Keratinocyte (primary cell): ENCODE results near the gene ALDH3B2. TPM values are rescaled to one million over a fixed set of nuclear protein-coding genes. Genes with fewer than 3 reads are reported as not detected.

Experiments used
- DNase-seq: peaks from one replicate; pipeline ENCODE4 v3.0.0-alpha.2; 2011; ENCODE audit warnings: low read depth, missing footprints, low spot score
- FAIRE-seq: peaks from 2 replicates; lab custom pipeline; 2011; peaks lifted over from hg19 to GRCh38; lab: Jason Lieb, UNC
- H2AFZ ChIP-seq: 2 replicates; pipeline ENCODE4 v1.6.0; 2012; ENCODE audit warnings: low read length, control low read depth, inconsistent platforms; ENCODE audit not compliant: control insufficient read depth
- H3K27ac ChIP-seq: 2 replicates; pipeline ENCODE4 v1.5.1; 2011; ENCODE audit warnings: low read length; ENCODE audit not compliant: control insufficient read depth, insufficient read depth
- H3K27me3 ChIP-seq: 3 replicates; pipeline ENCODE4 v1.6.0; 2011; ENCODE audit warnings: low read length; ENCODE audit not compliant: control insufficient read depth, insufficient read depth; ENCODE audit errors: extremely low read depth
- H3K36me3 ChIP-seq, 2 experiments: 2 replicates in 1 of 2; 3 replicates in 1 of 2; pipeline ENCODE4 v1.5.1; 2011; ENCODE audit warnings: low read length in 2 of 2, mild to moderate bottlenecking in 1 of 2; ENCODE audit not compliant: control insufficient read depth in 2 of 2, insufficient read depth in 2 of 2; ENCODE audit errors: extremely low read depth in 1 of 2
- H3K4me1 ChIP-seq: 3 replicates; pipeline ENCODE4 v1.5.1; 2011; ENCODE audit warnings: low read length; ENCODE audit not compliant: control insufficient read depth, insufficient read depth; ENCODE audit errors: extremely low read depth
- H3K4me2 ChIP-seq: 3 replicates; pipeline ENCODE4 v1.6.0; 2011; ENCODE audit warnings: low read depth, low read length; ENCODE audit not compliant: control insufficient read depth, insufficient read depth; ENCODE audit errors: extremely low read depth
- H3K4me3 ChIP-seq, 3 experiments: fragments of 200-600 bp in 1 of 3; sonication (generic) in 1 of 3; 2 replicates in 2 of 3; 3 replicates in 1 of 3; pipeline ENCODE4 v1.5.1; 2011 to 2016; ENCODE audit warnings: low read length in 3 of 3, mild to moderate bottlenecking in 3 of 3, control low read depth in 2 of 3, inconsistent platforms in 1 of 3, low read depth in 1 of 3, mixed read lengths in 1 of 3, mixed run types in 1 of 3, moderate library complexity in 1 of 3; ENCODE audit not compliant: control insufficient read depth in 2 of 3, insufficient read depth in 2 of 3; ENCODE audit errors: extremely low read depth in 1 of 3
- H3K79me2 ChIP-seq: 2 replicates; pipeline ENCODE4 v1.6.0; 2012; ENCODE audit warnings: low read length; ENCODE audit not compliant: control insufficient read depth, insufficient read depth
- H3K9ac ChIP-seq: 3 replicates; pipeline ENCODE4 v1.6.0; 2011; ENCODE audit warnings: low read length; ENCODE audit not compliant: control insufficient read depth, insufficient read depth; ENCODE audit errors: extremely low read depth
- H3K9me1 ChIP-seq: 3 replicates; pipeline ENCODE4 v1.6.0; 2011; ENCODE audit warnings: low read length; ENCODE audit not compliant: control insufficient read depth, insufficient read depth; ENCODE audit errors: extremely low read depth
- H3K9me3 ChIP-seq: 2 replicates; pipeline ENCODE4 v1.5.1; 2012; ENCODE audit warnings: low read depth, low read length; ENCODE audit not compliant: control insufficient read depth
- H4K20me1 ChIP-seq: 3 replicates; pipeline ENCODE4 v1.6.0; 2011; ENCODE audit warnings: low read length; ENCODE audit not compliant: control insufficient read depth, insufficient read depth; ENCODE audit errors: extremely low read depth
- CTCF ChIP-seq, 3 experiments: IDR thresholded peaks in 1 of 3; conservative IDR thresholded peaks in 1 of 3; optimal IDR thresholded peaks in 1 of 3; 2 replicates in 2 of 3; 3 replicates in 1 of 3; pipeline versions ENCODE3 to v1.5.1; 2011; ENCODE audit warnings: low read length in 3 of 3, mild to moderate bottlenecking in 3 of 3, moderate library complexity in 2 of 3, control low read depth in 1 of 3, inconsistent platforms in 1 of 3; ENCODE audit not compliant: insufficient read depth in 2 of 3; ENCODE audit errors: extremely low read depth in 1 of 3
- EZH2 ChIP-seq: IDR thresholded peaks from one replicate; pipeline ENCODE4 v1.6.1; 2012; ENCODE audit warnings: inconsistent platforms, mild to moderate bottlenecking, low read length, moderate library complexity
- dilution Hi-C: fragments of 300-500 bp; cut with MboI; formaldehyde crosslinking; loops from one replicate; pipeline ENCODE4 v1.7.0; 2020; ENCODE audit warnings: low sequenced_read_pairs; ENCODE audit not compliant: extremely low pct_ligation_motif_present
- polyA plus RNA-seq, 5 experiments: library from polyadenylated mRNA; depleted of rRNA in 3 of 5; stranded (reverse) in 3 of 5; stranded (forward) in 1 of 5; unstranded in 1 of 5; fragments of >200 nt; gene quantifications; 1 replicate in 1 of 5; 2 replicates in 3 of 5; 3 replicates in 1 of 5; pipeline versions ENCODE4 v1.2.1 to v1.2.3, GENCODE V29; 2011 to 2012; ENCODE audit warnings: missing spikeins in 2 of 5, low read depth in 1 of 5, low replicate concordance in 1 of 5

ALDH3B2 gene
- polyA plus RNA-seq, 1 donor (not counting 4 experiments of a cell fraction or from before 2014, with no cell fraction given) = 0.67 TPM

GRCh38 chr11:67617243-67617953 is 57.0 kb downstream of the ALDH3B2 start:
- dilution Hi-C loops = no loop called here
- no peaks in the 10 kb centered on the region for H3K79me2 ChIP-seq
- H3K9me1 ChIP-seq = no peaks in the 10 kb centered on the region
- no peak overlapping the region for H3K9ac ChIP-seq
- no peaks in the 10 kb centered on the region for H4K20me1 ChIP-seq
- H3K27ac ChIP-seq = no peak overlapping the region
- FAIRE-seq (no peak), DNase-seq (no peak)
- H3K36me3 ChIP-seq = peaks cover 5 to 6% of the 10 kb centered on the region in 2 experiments
- H3K4me3 ChIP-seq = no peak overlapping the region
- H2AFZ ChIP-seq = no peak overlapping the region
- H3K27me3 ChIP-seq = peaks cover 10% of the 10 kb centered on the region
- no peak for TF ChIP-seq CTCF (optimal IDR thresholded peaks at IDR 0.05 in 1 of 3, IDR thresholded peaks at IDR 0.05 in 1 of 3, conservative IDR thresholded peaks at IDR 0.05 in 1 of 3; ENCODE audit: extremely low read depth in 1 of 3, insufficient read depth in 2 of 3, low read length in 3 of 3)
- no peak for TF ChIP-seq EZH2
- H3K9me3 ChIP-seq = no peaks in the 10 kb centered on the region
- H3K4me2 ChIP-seq = no peak overlapping the region
- peaks cover 13% of the 10 kb centered on the region for H3K4me1 ChIP-seq

GRCh38 chr11:67616431-67617242 is 57.8 kb downstream of the ALDH3B2 start:
- FAIRE-seq (no peak), DNase-seq (no peak)
- no peaks in the 10 kb centered on the region for H3K9me1 ChIP-seq
- H3K27me3 ChIP-seq = peaks cover 10% of the 10 kb centered on the region
- H3K9me3 ChIP-seq = no peaks in the 10 kb centered on the region
- H3K9ac ChIP-seq = no peak overlapping the region
- no peaks in the 10 kb centered on the region for H3K79me2 ChIP-seq
- peaks cover 6 to 11% of the 10 kb centered on the region in 2 experiments for H3K36me3 ChIP-seq
- H4K20me1 ChIP-seq = no peaks in the 10 kb centered on the region
- H3K4me3 ChIP-seq = no peak overlapping the region
- no peak overlapping the region for H3K27ac ChIP-seq
- TF ChIP-seq CTCF (optimal IDR thresholded peaks at IDR 0.05 in 1 of 3, IDR thresholded peaks at IDR 0.05 in 1 of 3, conservative IDR thresholded peaks at IDR 0.05 in 1 of 3; ENCODE audit: extremely low read depth in 1 of 3, insufficient read depth in 2 of 3, low read length in 3 of 3) (no peak), EZH2 (no peak)
- dilution Hi-C loops = no loop called here
- no peak overlapping the region for H2AFZ ChIP-seq
- peaks cover 13% of the 10 kb centered on the region for H3K4me1 ChIP-seq
- no peak overlapping the region for H3K4me2 ChIP-seq
